Spinal cord (tissue), 10 donors: ENCODE data around the gene NIPBL. TPM values are rescaled to one million over a fixed set of nuclear protein-coding genes. Genes with fewer than 3 reads are reported as not detected.
A peak's percentile ranks its signal among the peaks of the same experiment; 100 is the strongest.
"Not testable (repeated sequence)": the region's sequence is repeated elsewhere in the genome, so short reads cannot be mapped to it uniquely, and the experiment has no call there.

Source experiments
- DNase-seq, 6 donors: peaks; one replicate each; pipeline versions ENCODE4 v3.0.0 to v3.0.0-alpha.2; 2013 to 2015; ENCODE audit warnings: low spot score in 6 of 6, low read depth in 4 of 6
- H3K27ac ChIP-seq: one replicate; pipeline ENCODE4 v1.5.1; 2013; ENCODE audit warnings: low read depth, low read length, control low read depth
- H3K27me3 ChIP-seq: one replicate; pipeline ENCODE4 v1.6.1; 2013; ENCODE audit warnings: low read length; ENCODE audit not compliant: control insufficient read depth, insufficient read depth
- H3K36me3 ChIP-seq: one replicate; pipeline ENCODE4 v1.6.1; 2013; ENCODE audit warnings: low read length; ENCODE audit not compliant: control insufficient read depth, insufficient read depth
- H3K4me1 ChIP-seq: one replicate; pipeline ENCODE4 v1.6.1; 2013; ENCODE audit warnings: low read length; ENCODE audit not compliant: control insufficient read depth, insufficient read depth
- H3K4me3 ChIP-seq: one replicate; pipeline ENCODE4 v1.5.1; 2013; ENCODE audit warnings: low read depth, low read length, control low read depth
- H3K9me3 ChIP-seq: one replicate; pipeline ENCODE4 v1.6.1; 2013; ENCODE audit warnings: low read length; ENCODE audit not compliant: control insufficient read depth, insufficient read depth
- WGBS: methylation state at CpG from one replicate; pipeline ENCODE4 v1.1.5; 2013; ENCODE audit warnings: missing lambda C conversion rate; ENCODE audit not compliant: insufficient coverage; 5-methylcytosine and 5-hydroxymethylcytosine counted together
- long read RNA-seq, 4 donors: transcript quantifications; one replicate each; lab custom pipeline, GENCODE V29; 2026
- polyA plus RNA-seq, 2 donors: library from polyadenylated mRNA; unstranded; fragments of 120-200 nt; gene quantifications; one replicate each; pipeline ENCODE4 v1.2.1, GENCODE V29; 2013; ENCODE audit not compliant: insufficient read length in 2 of 2
- total RNA-seq, 2 donors: library from RNA; depleted of rRNA in 1 of 2; stranded (reverse); fragments of 120-200 nt in 1 of 2; fragments of >200 nt in 1 of 2; gene quantifications; one replicate each; pipeline versions ENCODE4 v1.2.3 to v1.2.4, GENCODE V29; 2013 to 2014
- donor health status: healthy.

The NIPBL gene, protein sequence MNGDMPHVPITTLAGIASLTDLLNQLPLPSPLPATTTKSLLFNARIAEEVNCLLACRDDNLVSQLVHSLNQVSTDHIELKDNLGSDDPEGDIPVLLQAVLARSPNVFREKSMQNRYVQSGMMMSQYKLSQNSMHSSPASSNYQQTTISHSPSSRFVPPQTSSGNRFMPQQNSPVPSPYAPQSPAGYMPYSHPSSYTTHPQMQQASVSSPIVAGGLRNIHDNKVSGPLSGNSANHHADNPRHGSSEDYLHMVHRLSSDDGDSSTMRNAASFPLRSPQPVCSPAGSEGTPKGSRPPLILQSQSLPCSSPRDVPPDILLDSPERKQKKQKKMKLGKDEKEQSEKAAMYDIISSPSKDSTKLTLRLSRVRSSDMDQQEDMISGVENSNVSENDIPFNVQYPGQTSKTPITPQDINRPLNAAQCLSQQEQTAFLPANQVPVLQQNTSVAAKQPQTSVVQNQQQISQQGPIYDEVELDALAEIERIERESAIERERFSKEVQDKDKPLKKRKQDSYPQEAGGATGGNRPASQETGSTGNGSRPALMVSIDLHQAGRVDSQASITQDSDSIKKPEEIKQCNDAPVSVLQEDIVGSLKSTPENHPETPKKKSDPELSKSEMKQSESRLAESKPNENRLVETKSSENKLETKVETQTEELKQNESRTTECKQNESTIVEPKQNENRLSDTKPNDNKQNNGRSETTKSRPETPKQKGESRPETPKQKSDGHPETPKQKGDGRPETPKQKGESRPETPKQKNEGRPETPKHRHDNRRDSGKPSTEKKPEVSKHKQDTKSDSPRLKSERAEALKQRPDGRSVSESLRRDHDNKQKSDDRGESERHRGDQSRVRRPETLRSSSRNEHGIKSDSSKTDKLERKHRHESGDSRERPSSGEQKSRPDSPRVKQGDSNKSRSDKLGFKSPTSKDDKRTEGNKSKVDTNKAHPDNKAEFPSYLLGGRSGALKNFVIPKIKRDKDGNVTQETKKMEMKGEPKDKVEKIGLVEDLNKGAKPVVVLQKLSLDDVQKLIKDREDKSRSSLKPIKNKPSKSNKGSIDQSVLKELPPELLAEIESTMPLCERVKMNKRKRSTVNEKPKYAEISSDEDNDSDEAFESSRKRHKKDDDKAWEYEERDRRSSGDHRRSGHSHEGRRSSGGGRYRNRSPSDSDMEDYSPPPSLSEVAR (N-terminal part only)
- 10 to 100 TPM; 49.4 to 71.9 TPM for total RNA-seq
- 10 to 100 TPM; 40.4 to 44.5 TPM for polyA plus RNA-seq
- long read RNA-seq, donor 1 = 0 reads
- long read RNA-seq, donor 2, partial matches to known transcripts = 6 of 6 reads
- long read RNA-seq, donor 2, other reads (novel, unspliced or antisense) = 0 of 6 reads
- long read RNA-seq, donor 3, partial matches to known transcripts = 11 of 11 reads
- long read RNA-seq, donor 3, other reads (novel, unspliced or antisense) = 0 of 11 reads
- long read RNA-seq, donor 4, partial matches to known transcripts = 5 of 5 reads
- long read RNA-seq, donor 4, other reads (novel, unspliced or antisense) = 0 of 5 reads

GRCh38 chr5:36876299-36876964 lies at the start of gene NIPBL:
Gene NIPBL, plus strand, starts transcription at chr5:36876769. Its CDS starts 76,928 bp downstream, at chr5:36953697.
- Histone ChIP-seq H3K27me3 (no peaks in the 10 kb centered on the region), H3K4me3 (peak within 1 kb of the TSS; percentile 91), H3K36me3 (peaks cover 2% of the 10 kb centered on the region), H3K27ac (peak within 1 kb of the TSS; percentile 99), H3K9me3 (no peaks in the 10 kb centered on the region), H3K4me1 (peaks cover 4% of the 10 kb centered on the region)
- peak; percentile 64 to 98 (median 86) for DNase-seq
- WGBS = under 1% methylated on average over 50 of the region's 73 CpGs

DNA sequence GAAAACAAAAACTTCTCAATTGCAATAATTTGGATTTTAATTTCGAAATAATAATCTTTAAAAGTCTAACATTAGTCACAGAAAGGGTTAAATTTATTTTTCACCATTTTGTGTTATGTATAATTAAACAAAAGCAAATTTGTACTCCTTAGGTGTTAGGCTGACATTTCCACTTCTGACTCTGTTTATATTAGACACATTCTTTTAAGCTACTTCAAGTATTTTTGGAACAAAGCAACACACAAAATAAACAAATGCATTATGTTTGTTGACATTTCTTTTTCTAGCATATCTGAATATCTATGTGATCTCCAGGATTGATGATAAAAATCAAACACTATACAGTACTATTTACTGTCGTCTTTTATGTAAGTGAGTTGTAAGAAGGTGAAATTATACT lies 44.3 kb upstream of the NIPBL start:
- no peaks in the 10 kb centered on the region for H3K9me3 ChIP-seq
- DNase-seq = no peak
- no peaks in the 10 kb centered on the region for H3K4me1 ChIP-seq
- no peak overlapping the region for H3K27ac ChIP-seq
- no CpG with 5 or more reads among the region's 2 CpGs for WGBS
- no peaks in the 10 kb centered on the region for H3K36me3 ChIP-seq
- no peaks in the 10 kb centered on the region for H3K27me3 ChIP-seq
- H3K4me3 ChIP-seq = no peak overlapping the region

- Histone ChIP-seq H3K27ac (no peak overlapping the region), H3K27me3 (no peaks in the 10 kb centered on the region), H3K9me3 (no peaks in the 10 kb centered on the region), H3K4me1 (no peaks in the 10 kb centered on the region), H3K36me3 (no peaks in the 10 kb centered on the region), H3K4me3 (no peak overlapping the region)
- no peak for DNase-seq
- 86% methylated on average over 1 of the region's 1 CpG for WGBS
Measured at GRCh38 chr5:36836831-36837230, 39.7 kb upstream of the NIPBL start.

GRCh38 chr5:36839489-36840476 lies 36.8 kb upstream of the NIPBL start:
- Histone ChIP-seq H3K9me3 (no peaks in the 10 kb centered on the region), H3K4me3 (no peak overlapping the region), H3K27me3 (no peaks in the 10 kb centered on the region), H3K36me3 (no peaks in the 10 kb centered on the region), H3K27ac (no peak overlapping the region), H3K4me1 (no peaks in the 10 kb centered on the region)
- DNase-seq = no peak
- no CpG with 5 or more reads among the region's 5 CpGs for WGBS

DNA sequence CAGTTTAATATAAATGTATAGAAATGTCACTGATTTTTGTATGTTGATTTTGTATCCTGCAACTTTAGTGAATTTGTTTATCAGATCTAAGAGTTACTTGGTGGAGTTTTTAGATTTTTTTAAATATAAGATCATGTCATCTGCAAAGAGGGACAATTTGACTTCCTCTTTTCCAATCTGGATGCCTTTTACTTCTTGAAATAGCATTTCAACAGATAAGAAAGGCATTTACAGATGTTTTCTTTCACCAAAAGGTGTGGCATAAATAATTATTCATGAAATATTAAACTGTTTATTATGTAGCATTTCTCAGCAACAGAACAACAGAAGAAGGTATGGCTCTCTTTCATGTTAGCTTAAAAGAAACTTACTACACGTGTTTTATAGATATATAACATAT lies 34.9 kb upstream of the NIPBL start:
- Histone ChIP-seq H3K9me3 (no peaks in the 10 kb centered on the region), H3K4me3 (no peak overlapping the region), H3K4me1 (no peaks in the 10 kb centered on the region), H3K36me3 (no peaks in the 10 kb centered on the region), H3K27ac (no peak overlapping the region), H3K27me3 (no peaks in the 10 kb centered on the region)
- no CpG with 5 or more reads among the region's 1 CpG for WGBS
- DNase-seq = no peak

DNA sequence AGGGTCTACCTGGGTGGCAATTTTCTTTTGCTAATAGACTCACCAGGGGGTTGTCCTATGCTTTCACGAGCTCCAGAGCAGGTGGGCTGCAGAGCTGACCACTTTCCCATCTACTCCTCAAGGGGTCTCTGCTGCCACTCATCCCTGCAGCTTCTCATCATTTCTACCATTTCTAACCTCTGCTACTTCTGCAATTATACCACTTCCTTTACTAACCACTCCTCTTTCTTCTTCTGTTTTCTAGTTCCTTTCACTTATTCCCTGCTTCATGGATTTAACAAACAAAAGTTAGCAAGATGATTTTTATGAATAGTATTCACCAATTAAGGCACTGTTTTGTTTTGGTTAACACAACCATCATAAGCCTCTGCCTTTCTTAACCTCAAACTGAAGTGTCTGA lies 34.5 kb upstream of the NIPBL start:
- H3K27ac ChIP-seq = no peak overlapping the region
- DNase-seq = no peak
- no peaks in the 10 kb centered on the region for H3K9me3 ChIP-seq
- H3K4me1 ChIP-seq = no peaks in the 10 kb centered on the region
- 38% methylated on average over 1 of the region's 1 CpG for WGBS
- no peaks in the 10 kb centered on the region for H3K27me3 ChIP-seq
- no peaks in the 10 kb centered on the region for H3K36me3 ChIP-seq
- H3K4me3 ChIP-seq = no peak overlapping the region

- H3K36me3 ChIP-seq = no peaks in the 10 kb centered on the region
- WGBS = 78% methylated on average over 5 of the region's 5 CpGs
- H3K9me3 ChIP-seq = no peaks in the 10 kb centered on the region
- no peak overlapping the region for H3K4me3 ChIP-seq
- H3K27ac ChIP-seq = no peak overlapping the region
- no peak for DNase-seq
- H3K27me3 ChIP-seq = no peaks in the 10 kb centered on the region
- H3K4me1 ChIP-seq = no peaks in the 10 kb centered on the region
Measured at GRCh38 chr5:36844305-36844704, 32.3 kb upstream of the NIPBL start.

- 73% methylated on average over 2 of the region's 3 CpGs for WGBS
- H3K9me3 ChIP-seq, H3K27me3 ChIP-seq, H3K36me3 ChIP-seq, H3K4me1 ChIP-seq, H3K27ac ChIP-seq, DNase-seq, H3K4me3 ChIP-seq: not testable (repeated sequence)
Measured at GRCh38 chr5:36848545-36848944, 28.0 kb upstream of the NIPBL start.
